Glutamatergic neuron (in vitro differentiated cells): Measurements from ENCODE around the gene MBP. TPM values are rescaled to one million over a fixed set of nuclear protein-coding genes. Genes with fewer than 3 reads are reported as not detected.
"Not testable (repeated sequence)": the region's sequence is repeated elsewhere in the genome, so short reads cannot be mapped to it uniquely, and the experiment has no call there.

ENCODE experiments used
- DNase-seq: peaks from one replicate; pipeline ENCODE4 v3.0.0; 2022
- H3K27ac Mint-ChIP-seq: one replicate; pipeline ENCODE4 v1.8.0; 2020; ENCODE audit warnings: mild to moderate bottlenecking, mixed read lengths, inconsistent platforms; ENCODE audit not compliant: unreplicated experiment
- H3K27me3 Mint-ChIP-seq: one replicate; pipeline ENCODE4 v1.8.0; 2020; ENCODE audit warnings: mild to moderate bottlenecking, moderate library complexity, mixed read lengths, inconsistent platforms; ENCODE audit not compliant: unreplicated experiment
- H3K36me3 Mint-ChIP-seq: one replicate; pipeline ENCODE4 v1.8.0; 2020; ENCODE audit warnings: mild to moderate bottlenecking, mixed read lengths, inconsistent platforms; ENCODE audit not compliant: unreplicated experiment
- H3K4me1 Mint-ChIP-seq: one replicate; pipeline ENCODE4 v1.8.0; 2020; ENCODE audit warnings: mild to moderate bottlenecking, low read depth, mixed read lengths, inconsistent platforms; ENCODE audit not compliant: unreplicated experiment
- H3K4me3 Mint-ChIP-seq: one replicate; pipeline ENCODE4 v1.8.0; 2020; ENCODE audit warnings: mild to moderate bottlenecking, mixed read lengths, inconsistent platforms; ENCODE audit not compliant: unreplicated experiment
- H3K9me3 Mint-ChIP-seq: one replicate; pipeline ENCODE4 v1.8.0; 2020; ENCODE audit warnings: mild to moderate bottlenecking, moderate library complexity, mixed read lengths, inconsistent platforms; ENCODE audit not compliant: unreplicated experiment
- CTCF ChIP-seq: fragments of 200-600 bp; sonication (generic); IDR thresholded peaks from one replicate; pipeline ENCODE4 v1.5.0; 2021; ENCODE audit not compliant: partially characterized antibody, unreplicated experiment
- total RNA-seq: library from RNA; stranded (reverse); fragmentation: NEBNext Ultra II Directional; extraction: Animal tissue kit (Norgen Biotek cat#: 25700); gene quantifications from one replicate; pipeline ENCODE4 v1.2.1, GENCODE V29; 2021; ENCODE audit not compliant: unreplicated experiment

Gene MBP
- total RNA-seq, 1 donor from 2014 or later = 82.6 TPM

GRCh38 chr18:76953156-76953555 is 179.4 kb downstream of the MBP start:
- TF ChIP-seq CTCF = no peak
- no peak overlapping the region for H3K27ac Mint-ChIP-seq
- H3K9me3 Mint-ChIP-seq = peaks cover 2% of the 10 kb centered on the region
- peaks cover 5% of the 10 kb centered on the region for H3K4me1 Mint-ChIP-seq
- no peak overlapping the region for H3K4me3 Mint-ChIP-seq
- H3K36me3 Mint-ChIP-seq = peaks cover 20% of the 10 kb centered on the region
- no peaks in the 10 kb centered on the region for H3K27me3 Mint-ChIP-seq
- DNase-seq = no peak

- H3K4me1 Mint-ChIP-seq = peaks cover 3% of the 10 kb centered on the region
- H3K9me3 Mint-ChIP-seq = peaks cover 2% of the 10 kb centered on the region
- no peaks in the 10 kb centered on the region for H3K27me3 Mint-ChIP-seq
- H3K27ac Mint-ChIP-seq = no peak overlapping the region
- peaks cover 25% of the 10 kb centered on the region for H3K36me3 Mint-ChIP-seq
- no peak for TF ChIP-seq CTCF
- DNase-seq = no peak
- no peak overlapping the region for H3K4me3 Mint-ChIP-seq
Measured at GRCh38 chr18:76952747-76953146, 179.8 kb downstream of the MBP start.

GRCh38 chr18:76951456-76952247 is 180.9 kb downstream of the MBP start:
- peaks cover 2% of the 10 kb centered on the region for H3K9me3 Mint-ChIP-seq
- DNase-seq = no peak
- peaks cover 35% of the 10 kb centered on the region for H3K36me3 Mint-ChIP-seq
- H3K4me3 Mint-ChIP-seq = no peak overlapping the region
- no peaks in the 10 kb centered on the region for H3K27me3 Mint-ChIP-seq
- H3K4me1 Mint-ChIP-seq = no peaks in the 10 kb centered on the region
- no peak for TF ChIP-seq CTCF
- no peak overlapping the region for H3K27ac Mint-ChIP-seq

GRCh38 chr18:76948345-76948744 is 184.2 kb downstream of the MBP start:
- DNase-seq = no peak
- H3K4me3 Mint-ChIP-seq = no peak overlapping the region
- peaks cover 7% of the 10 kb centered on the region for H3K9me3 Mint-ChIP-seq
- no peak for TF ChIP-seq CTCF
- peaks cover 46% of the 10 kb centered on the region for H3K36me3 Mint-ChIP-seq
- H3K4me1 Mint-ChIP-seq = peaks cover 3% of the 10 kb centered on the region
- H3K27ac Mint-ChIP-seq = no peak overlapping the region
- peaks cover 3% of the 10 kb centered on the region for H3K27me3 Mint-ChIP-seq

GRCh38 chr18:76944346-76944745 is 188.2 kb downstream of the MBP start:
- not testable (repeated sequence) for DNase-seq, H3K9me3 Mint-ChIP-seq, H3K27ac Mint-ChIP-seq, H3K27me3 Mint-ChIP-seq, H3K4me1 Mint-ChIP-seq, H3K4me3 Mint-ChIP-seq
- H3K36me3 Mint-ChIP-seq = peaks cover 31% of the 10 kb centered on the region
